DND-41 (cell line): Measurements from ENCODE around the gene ATXN7L2.

Experiments
- ATAC-seq: fragments of 200-7000 bp; cut with Tn5 transposase; 3 replicates; pipeline ENCODE4 v1.9.1; 2021; ENCODE audit warnings: low read depth; ENCODE audit not compliant: insufficient read depth
- DNase-seq: peaks from one replicate; pipeline ENCODE4 v3.0.0-alpha.2; 2020
- H2AFZ ChIP-seq: 2 replicates; pipeline ENCODE4 v1.6.0; 2012; ENCODE audit warnings: low read depth, low read length
- H3K27ac ChIP-seq: 2 replicates; pipeline ENCODE4 v1.5.1; 2012; ENCODE audit warnings: low read length, inconsistent platforms
- H3K27me3 ChIP-seq: fragments of 200-600 bp; sonication (generic); 2 replicates; pipeline ENCODE4 v1.6.0; 2012; ENCODE audit warnings: low read length, mild to moderate bottlenecking, inconsistent platforms; ENCODE audit not compliant: insufficient read depth, poor library complexity
- H3K36me3 ChIP-seq: 2 replicates; pipeline ENCODE4 v1.5.1; 2012; ENCODE audit warnings: low read length, inconsistent platforms; ENCODE audit not compliant: insufficient read depth
- H3K4me1 ChIP-seq: 2 replicates; pipeline ENCODE4 v1.5.1; 2012; ENCODE audit warnings: mild to moderate bottlenecking, low read length; ENCODE audit not compliant: insufficient read depth
- H3K4me2 ChIP-seq: 2 replicates; pipeline ENCODE4 v1.6.0; 2012; ENCODE audit warnings: mild to moderate bottlenecking, moderate library complexity, low read length, inconsistent platforms; ENCODE audit not compliant: insufficient read depth
- H3K4me3 ChIP-seq, 2 experiments: fragments of 200-600 bp in 1 of 2; shearing (Covaris generic) in 1 of 2; 2 replicates each; pipeline ENCODE4 v1.5.1; 2012 to 2016; ENCODE audit warnings: inconsistent platforms in 2 of 2, low read length in 2 of 2, mild to moderate bottlenecking in 2 of 2, low read depth in 1 of 2, moderate library complexity in 1 of 2
- H3K79me2 ChIP-seq: 2 replicates; pipeline ENCODE4 v1.6.0; 2012; ENCODE audit warnings: low read length, inconsistent platforms; ENCODE audit not compliant: insufficient read depth
- H3K9ac ChIP-seq: 2 replicates; pipeline ENCODE4 v1.6.0; 2012; ENCODE audit warnings: low read depth, mild to moderate bottlenecking, inconsistent platforms, low read length, moderate library complexity
- H3K9me3 ChIP-seq: 2 replicates; pipeline ENCODE4 v1.5.1; 2012; ENCODE audit warnings: low read length, moderate library complexity, mild to moderate bottlenecking, inconsistent platforms; ENCODE audit not compliant: insufficient read depth, severe bottlenecking
- H4K20me1 ChIP-seq: 2 replicates; pipeline ENCODE4 v1.6.0; 2012; ENCODE audit warnings: low read length; ENCODE audit not compliant: insufficient read depth
- EZH2 ChIP-seq: IDR thresholded peaks from 3 replicates; pipeline ENCODE4 v1.6.1; 2012; ENCODE audit warnings: borderline replicate concordance, low read depth, mild to moderate bottlenecking, moderate library complexity, low read length, inconsistent platforms; ENCODE audit not compliant: severe bottlenecking
- TF ChIP-seq, protein P1 (sequence below): IDR thresholded peaks from 2 replicates; pipeline ENCODE4 v1.5.1; 2012; ENCODE audit warnings: borderline replicate concordance, low read length, moderate library complexity, mild to moderate bottlenecking; ENCODE audit not compliant: poor library complexity, severe bottlenecking; ENCODE audit errors: extremely low read depth

ATXN7L2 gene

GRCh38 chr1:109476825-109477224, 6.9 kb upstream of the ATXN7L2 start:
- no peak for DNase-seq
- Histone ChIP-seq H3K4me2 (no peak overlapping the region), H3K27me3 (peaks cover 13% of the 10 kb centered on the region), H3K9ac (no peak overlapping the region), H4K20me1 (no peaks in the 10 kb centered on the region), H2AFZ (no peak overlapping the region), H3K79me2 (no peaks in the 10 kb centered on the region), H3K36me3 (no peaks in the 10 kb centered on the region), H3K9me3 (no peaks in the 10 kb centered on the region), H3K4me1 (no peaks in the 10 kb centered on the region), H3K27ac (no peak overlapping the region), H3K4me3 (no peak overlapping the region)
- TF ChIP-seq, protein P1, sequence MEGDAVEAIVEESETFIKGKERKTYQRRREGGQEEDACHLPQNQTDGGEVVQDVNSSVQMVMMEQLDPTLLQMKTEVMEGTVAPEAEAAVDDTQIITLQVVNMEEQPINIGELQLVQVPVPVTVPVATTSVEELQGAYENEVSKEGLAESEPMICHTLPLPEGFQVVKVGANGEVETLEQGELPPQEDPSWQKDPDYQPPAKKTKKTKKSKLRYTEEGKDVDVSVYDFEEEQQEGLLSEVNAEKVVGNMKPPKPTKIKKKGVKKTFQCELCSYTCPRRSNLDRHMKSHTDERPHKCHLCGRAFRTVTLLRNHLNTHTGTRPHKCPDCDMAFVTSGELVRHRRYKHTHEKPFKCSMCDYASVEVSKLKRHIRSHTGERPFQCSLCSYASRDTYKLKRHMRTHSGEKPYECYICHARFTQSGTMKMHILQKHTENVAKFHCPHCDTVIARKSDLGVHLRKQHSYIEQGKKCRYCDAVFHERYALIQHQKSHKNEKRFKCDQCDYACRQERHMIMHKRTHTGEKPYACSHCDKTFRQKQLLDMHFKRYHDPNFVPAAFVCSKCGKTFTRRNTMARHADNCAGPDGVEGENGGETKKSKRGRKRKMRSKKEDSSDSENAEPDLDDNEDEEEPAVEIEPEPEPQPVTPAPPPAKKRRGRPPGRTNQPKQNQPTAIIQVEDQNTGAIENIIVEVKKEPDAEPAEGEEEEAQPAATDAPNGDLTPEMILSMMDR = no peak
- no peak for TF ChIP-seq EZH2
- no peak for ATAC-seq

- H3K27me3 ChIP-seq = peaks cover 13% of the 10 kb centered on the region
- TF ChIP-seq, protein P1 = no peak
- no peak for TF ChIP-seq EZH2
Observed at GRCh38 chr1:109477821-109478220, 5.9 kb upstream of the ATXN7L2 start.

GRCh38 chr1:109478806-109479205, 4.9 kb upstream of the ATXN7L2 start:
- Histone ChIP-seq H3K27ac (no peak overlapping the region), H3K9ac (no peak overlapping the region), H3K4me3 (no peak overlapping the region), H3K36me3 (no peaks in the 10 kb centered on the region), H3K9me3 (no peaks in the 10 kb centered on the region), H3K4me1 (peaks cover 8% of the 10 kb centered on the region), H4K20me1 (no peaks in the 10 kb centered on the region), H3K4me2 (no peak overlapping the region), H3K27me3 (peaks cover 13% of the 10 kb centered on the region), H3K79me2 (no peaks in the 10 kb centered on the region), H2AFZ (no peak overlapping the region)
- no peak for TF ChIP-seq EZH2
- TF ChIP-seq, protein P1 = no peak
- no peak for ATAC-seq
- DNase-seq = no peak

More at GRCh38 chr1:109477821-109478220, 5.9 kb upstream of the ATXN7L2 start:
- Histone ChIP-seq H3K4me1 (peaks cover 1% of the 10 kb centered on the region), H3K9ac (no peak overlapping the region), H3K4me3 (no peak overlapping the region), H3K36me3 (no peaks in the 10 kb centered on the region), H3K9me3 (no peaks in the 10 kb centered on the region), H4K20me1 (no peaks in the 10 kb centered on the region), H3K79me2 (no peaks in the 10 kb centered on the region), H3K4me2 (no peak overlapping the region), H3K27ac (no peak overlapping the region), H2AFZ (no peak overlapping the region)
- ATAC-seq = peak; percentile 44; the same call in 1 of the 3 replicates
- no peak for DNase-seq

DNA sequence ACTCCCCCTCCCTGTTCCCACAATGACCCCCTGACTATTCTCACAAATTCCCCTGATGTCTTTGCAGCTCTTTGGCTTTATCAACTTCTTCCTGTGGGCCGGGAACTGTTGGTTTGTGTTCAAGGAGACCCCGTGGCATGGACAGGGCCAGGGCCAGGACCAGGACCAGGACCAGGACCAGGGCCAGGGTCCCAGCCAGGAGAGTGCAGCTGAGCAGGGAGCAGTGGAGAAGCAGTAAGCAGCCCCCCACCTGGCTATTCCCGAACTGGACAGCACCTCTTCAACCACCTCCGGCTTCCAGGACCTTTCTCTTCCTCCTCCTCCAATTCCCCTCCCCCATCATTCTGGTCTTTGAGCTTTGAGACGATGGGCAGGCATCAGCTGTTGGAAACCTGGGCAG, 4.4 kb upstream of the ATXN7L2 start:
- no peaks in the 10 kb centered on the region for H3K9me3 ChIP-seq
- H3K79me2 ChIP-seq = peaks cover 2% of the 10 kb centered on the region
- H3K9ac ChIP-seq = no peak overlapping the region
- H3K4me1 ChIP-seq = peaks cover 9% of the 10 kb centered on the region
- no peak overlapping the region for H3K27ac ChIP-seq
- H2AFZ ChIP-seq = no peak overlapping the region
- H3K4me2 ChIP-seq = no peak overlapping the region
- no peaks in the 10 kb centered on the region for H4K20me1 ChIP-seq
- DNase-seq = no peak
- no peak overlapping the region for H3K4me3 ChIP-seq
- TF ChIP-seq EZH2 = no peak
- TF ChIP-seq, protein P1 = no peak
- ATAC-seq = no peak
- peaks cover 13% of the 10 kb centered on the region for H3K27me3 ChIP-seq
- no peaks in the 10 kb centered on the region for H3K36me3 ChIP-seq
